ENCODE data around the gene BAG5.
"Not testable (repeated sequence)": the region's sequence is repeated elsewhere in the genome, so short reads cannot be mapped to it uniquely, and the experiment has no call there.

BAG5 gene

DNA sequence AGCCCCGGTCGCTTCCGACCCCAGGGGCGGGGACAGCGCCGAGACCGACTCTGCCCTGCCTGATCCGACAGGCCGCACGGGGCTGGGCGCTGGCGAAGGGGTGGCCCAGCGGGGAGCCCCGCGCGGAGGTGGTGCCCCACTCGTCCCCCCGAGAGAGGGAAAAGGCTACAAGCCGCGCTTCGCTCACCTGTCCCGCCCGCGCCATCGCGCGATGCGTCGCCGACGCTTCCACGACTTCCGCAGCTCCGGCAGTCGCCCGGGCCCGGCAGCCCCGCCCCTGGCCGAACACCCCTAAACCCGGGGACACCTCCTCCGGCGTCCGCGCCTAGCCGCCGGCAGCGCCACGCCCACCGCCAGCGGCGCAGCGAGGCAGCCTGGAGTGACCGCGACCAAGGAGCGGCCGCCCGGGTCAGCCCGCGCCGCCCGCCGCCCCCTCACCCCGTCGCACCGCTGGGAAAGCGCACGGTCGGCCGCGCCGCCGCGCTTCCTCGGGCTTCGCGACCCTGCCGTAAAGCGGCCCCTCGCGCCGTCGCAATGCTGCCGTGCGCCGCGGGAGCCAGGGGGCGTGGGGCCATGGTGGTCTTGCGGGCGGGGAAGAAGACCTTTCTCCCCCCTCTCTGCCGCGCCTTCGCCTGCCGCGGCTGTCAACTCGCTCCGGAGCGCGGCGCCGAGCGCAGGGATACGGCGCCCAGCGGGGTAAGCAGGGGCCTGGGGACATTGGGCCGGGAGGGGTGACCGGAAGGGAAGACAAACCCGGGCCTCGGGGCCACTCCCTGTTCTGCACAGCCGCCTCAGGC, at the start of gene BAG5, which contains the start of gene COA8:
Gene BAG5 (minus strand): TSS at position 229 of the 797 bp plus-strand sequence. CDS start 1,493 bp downstream, outside the sequence.
Gene COA8 (plus strand): TSS at position 532 of the 797 bp plus-strand sequence. CDS start 42 bp downstream, at position 574.
- in situ Hi-C loops (cut with HindIII; ENCODE audit: low sequenced_read_pairs), result no loop called here

DNA sequence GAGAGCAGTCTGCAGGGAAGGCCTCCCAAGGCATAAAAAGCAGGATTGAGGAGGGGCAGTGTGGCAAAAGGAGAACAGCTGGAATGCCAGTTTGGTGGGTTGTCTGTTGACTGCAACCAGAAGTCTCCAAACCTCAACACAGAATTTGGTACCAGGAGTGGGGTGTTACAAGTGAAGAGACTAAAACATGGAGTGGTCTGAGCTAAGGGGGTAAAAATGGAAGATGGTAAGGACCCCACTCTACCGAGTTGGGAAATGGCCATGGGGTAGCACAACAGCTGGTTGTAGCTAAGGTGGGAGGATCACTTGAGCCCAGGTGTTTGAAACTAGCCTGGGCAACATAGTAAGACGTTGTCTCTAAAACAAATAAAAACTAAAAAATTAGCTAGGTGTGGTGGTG, 48.8 kb upstream of the BAG5 start:
- in situ Hi-C loops (cut with HindIII; ENCODE audit: low sequenced_read_pairs), result no loop called here

- in situ Hi-C loops (cut with HindIII; ENCODE audit: low sequenced_read_pairs), result not testable (repeated sequence)
Observed at GRCh38 chr14:103609081-103609480, 46.6 kb upstream of the BAG5 start.

DNA sequence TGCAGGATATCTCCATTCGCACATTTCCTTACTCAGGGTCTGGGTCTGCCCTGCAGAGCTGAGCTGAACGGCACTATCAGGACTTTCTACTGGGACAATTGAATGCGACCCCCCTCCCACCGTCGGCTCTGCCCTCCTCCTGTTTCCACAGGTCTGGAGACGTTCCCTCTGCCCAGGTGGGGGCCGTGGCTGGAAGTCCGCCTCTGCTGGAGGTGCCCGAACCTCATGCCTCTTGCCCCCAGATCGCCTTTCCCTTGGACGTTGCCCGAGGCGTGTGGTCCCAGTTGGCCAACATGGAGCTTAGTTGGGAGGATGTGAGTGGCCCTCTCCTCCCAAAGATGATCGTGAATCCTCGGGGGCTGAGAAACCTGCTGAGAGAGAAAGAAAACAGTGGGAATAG, 45.4 kb upstream of the BAG5 start:
- in situ Hi-C loops (cut with HindIII; ENCODE audit: low sequenced_read_pairs), result no loop called here

DNA sequence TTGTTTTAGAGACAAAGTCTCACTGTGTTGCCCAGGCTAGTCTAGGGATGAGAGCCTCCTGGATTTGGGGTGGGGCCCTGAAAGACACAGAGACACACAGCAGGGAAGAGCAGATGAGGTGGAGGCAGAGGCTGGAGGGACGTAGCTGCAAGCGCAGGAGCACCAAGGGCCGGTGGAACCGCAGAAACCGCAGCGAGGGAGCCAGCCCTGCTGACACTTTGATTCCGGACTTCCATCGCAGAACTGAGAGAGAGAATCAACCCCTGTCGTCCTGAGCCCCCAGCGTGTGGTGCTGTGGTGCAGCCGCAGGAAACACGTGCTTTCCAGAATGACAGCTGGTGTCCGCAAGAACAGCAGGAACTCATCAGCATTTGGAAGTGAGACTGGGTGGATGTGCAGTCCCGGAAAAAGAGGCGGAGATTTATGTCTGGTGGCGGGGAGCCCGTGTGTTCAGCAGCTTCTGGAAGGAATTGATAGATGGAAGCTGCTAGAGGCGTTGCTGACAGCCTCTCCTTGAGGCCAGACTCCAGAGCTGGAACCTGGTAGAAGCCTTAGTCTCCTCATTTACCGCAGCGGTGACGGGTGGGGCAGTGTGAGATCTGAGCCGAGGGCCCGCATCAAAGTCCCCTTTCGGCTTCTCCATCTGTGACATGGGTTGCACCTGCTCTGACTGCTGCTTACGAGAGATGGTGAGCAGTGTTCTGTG, 44.7 kb upstream of the BAG5 start:
- in situ Hi-C loops (cut with HindIII; ENCODE audit: low sequenced_read_pairs), result no loop called here

- in situ Hi-C loops (cut with HindIII; ENCODE audit: low sequenced_read_pairs), result no loop called here
Observed at GRCh38 chr14:103604620-103605019, 42.2 kb upstream of the BAG5 start.

- in situ Hi-C loops (cut with HindIII; ENCODE audit: low sequenced_read_pairs), result no loop called here
Observed at GRCh38 chr14:103600503-103600902, 38.0 kb upstream of the BAG5 start.

DNA sequence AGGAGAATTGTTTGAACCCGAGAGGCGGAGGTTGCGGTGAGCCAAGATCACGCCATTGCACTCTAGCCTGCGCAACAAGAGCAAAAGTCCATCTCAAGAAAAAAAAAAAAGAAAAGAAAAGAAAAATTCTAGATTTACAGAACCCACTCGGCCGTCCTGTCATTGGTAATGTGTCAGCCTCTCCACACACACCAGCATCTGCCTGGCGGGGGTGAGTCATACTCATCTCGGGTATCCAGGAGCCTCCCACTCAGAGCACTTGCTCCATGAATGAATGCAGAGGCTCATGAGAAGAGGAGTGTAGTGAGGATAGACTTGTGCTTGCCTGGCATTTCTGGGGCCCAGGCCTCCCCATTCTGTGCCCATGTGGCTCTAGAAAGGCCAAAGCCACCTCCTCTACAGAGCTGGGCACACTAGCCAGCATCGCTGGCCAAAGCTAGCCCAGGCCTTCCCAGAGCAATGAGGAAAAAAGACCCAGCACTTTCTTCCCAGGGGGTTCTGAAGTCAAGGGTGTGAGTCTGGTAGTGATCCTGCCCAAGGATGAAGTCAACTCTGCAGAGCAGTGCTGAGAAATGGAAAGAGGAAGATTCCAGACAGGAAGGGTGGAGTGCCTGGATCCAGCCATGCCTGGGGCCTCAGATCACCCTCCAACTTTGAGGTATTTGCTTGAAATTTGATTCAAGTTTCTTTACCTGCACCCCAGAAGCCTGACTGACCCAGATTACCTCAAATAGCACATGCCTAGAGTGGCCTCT, 35.3 kb upstream of the BAG5 start:
- in situ Hi-C loops (cut with HindIII; ENCODE audit: low sequenced_read_pairs), result no loop called here

GRCh38 chr14:103594265-103594664, 31.8 kb upstream of the BAG5 start:
- in situ Hi-C loops (cut with HindIII; ENCODE audit: low sequenced_read_pairs), result no loop called here

DNA sequence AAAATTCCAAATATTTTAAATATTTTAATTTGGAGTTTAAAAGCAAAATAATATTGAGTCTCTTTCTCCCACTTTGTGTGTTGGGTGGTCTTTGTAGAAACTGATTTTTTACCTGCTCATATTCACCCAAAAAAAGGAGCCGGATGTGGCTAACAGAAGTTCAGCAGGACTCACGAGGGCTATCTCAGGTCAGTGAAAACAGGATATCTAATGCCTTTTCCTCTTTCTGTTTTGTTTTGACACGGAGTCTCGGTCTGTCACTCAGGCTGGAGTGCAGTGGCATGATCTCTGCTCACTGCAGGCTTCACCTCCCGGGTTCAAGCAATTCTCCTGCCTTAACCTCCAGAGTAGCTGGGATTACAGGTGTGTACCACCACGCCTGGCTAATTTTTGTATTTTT, 31.1 kb upstream of the BAG5 start:
- in situ Hi-C loops (cut with HindIII; ENCODE audit: low sequenced_read_pairs), result no loop called here

- in situ Hi-C loops (cut with HindIII; ENCODE audit: low sequenced_read_pairs), result no loop called here
Observed at GRCh38 chr14:103584326-103584915, 22.0 kb upstream of the BAG5 start.

DNA sequence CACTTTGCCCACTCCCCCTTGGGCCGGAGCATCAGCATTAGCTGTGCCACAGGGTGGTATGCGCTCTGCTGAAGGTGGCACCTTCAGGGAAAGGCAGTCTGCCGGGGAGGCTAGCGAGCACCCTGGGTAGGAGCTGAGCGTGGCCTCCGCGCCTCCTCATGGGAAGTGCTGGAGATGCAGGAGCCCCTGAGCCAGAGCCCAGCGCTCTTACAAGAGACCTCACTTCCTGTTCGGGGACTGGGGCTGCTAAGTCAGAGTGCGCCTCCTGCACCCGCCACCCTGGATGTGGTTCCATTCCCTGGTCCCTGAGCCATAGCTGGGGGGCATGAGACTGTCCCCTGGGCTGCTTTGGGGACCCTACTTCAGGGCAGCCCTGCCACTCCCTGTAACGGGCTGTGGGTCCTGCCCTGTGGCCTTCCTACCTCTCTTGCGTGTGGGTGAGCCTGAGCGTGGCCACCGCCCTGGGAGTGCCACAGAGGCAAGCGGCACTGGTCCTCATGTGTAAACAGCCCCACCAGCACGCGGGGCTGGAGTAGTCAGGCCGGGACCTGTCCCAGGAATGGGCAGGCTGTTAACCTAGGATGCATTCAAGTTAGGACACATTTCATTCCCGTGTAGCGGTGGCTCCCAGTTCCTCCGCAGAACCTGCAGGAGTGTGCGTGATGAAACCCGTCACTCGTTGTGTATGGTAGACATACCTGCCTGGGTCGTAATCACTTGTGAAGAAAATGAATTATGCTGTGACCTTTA, 19.7 kb upstream of the BAG5 start:
- in situ Hi-C loops (cut with HindIII; ENCODE audit: low sequenced_read_pairs), result no loop called here

- in situ Hi-C loops (cut with HindIII; ENCODE audit: low sequenced_read_pairs), result no loop called here
Observed at GRCh38 chr14:103581206-103581605, 18.7 kb upstream of the BAG5 start.

DNA sequence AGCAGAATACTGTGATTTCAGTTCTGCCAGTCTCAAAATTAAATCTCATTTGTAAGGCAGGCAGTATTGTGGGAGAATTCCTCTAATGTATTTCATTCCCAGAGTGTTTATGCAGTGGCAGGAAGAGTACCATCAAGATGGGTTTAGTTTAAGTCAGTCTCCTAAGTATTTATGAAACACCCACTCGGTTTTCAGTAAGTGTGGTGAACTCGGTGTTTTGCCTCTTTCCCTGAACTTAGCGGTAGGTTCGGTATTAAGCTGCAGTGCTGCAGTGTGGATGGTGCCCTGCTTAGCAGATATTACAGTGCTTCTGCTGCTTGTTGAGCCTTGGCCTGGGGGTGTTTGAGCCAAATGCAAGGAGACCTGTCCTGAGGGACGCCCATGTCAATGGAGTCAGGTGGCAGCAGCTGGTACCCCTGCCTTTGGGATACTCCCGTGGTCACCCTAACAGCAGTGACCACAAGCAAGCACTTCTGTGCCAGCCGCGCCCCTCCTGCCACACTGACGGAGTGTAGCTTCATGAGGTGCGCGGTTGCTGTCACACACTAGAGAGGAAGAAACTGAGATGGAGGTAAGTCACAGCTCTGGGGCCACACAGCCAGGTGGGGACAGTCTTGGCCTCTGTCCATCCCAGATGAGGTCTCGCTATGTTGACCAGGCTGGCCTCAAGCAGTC, 16.1 kb upstream of the BAG5 start:
- in situ Hi-C loops (cut with HindIII; ENCODE audit: low sequenced_read_pairs), result no loop called here

DNA sequence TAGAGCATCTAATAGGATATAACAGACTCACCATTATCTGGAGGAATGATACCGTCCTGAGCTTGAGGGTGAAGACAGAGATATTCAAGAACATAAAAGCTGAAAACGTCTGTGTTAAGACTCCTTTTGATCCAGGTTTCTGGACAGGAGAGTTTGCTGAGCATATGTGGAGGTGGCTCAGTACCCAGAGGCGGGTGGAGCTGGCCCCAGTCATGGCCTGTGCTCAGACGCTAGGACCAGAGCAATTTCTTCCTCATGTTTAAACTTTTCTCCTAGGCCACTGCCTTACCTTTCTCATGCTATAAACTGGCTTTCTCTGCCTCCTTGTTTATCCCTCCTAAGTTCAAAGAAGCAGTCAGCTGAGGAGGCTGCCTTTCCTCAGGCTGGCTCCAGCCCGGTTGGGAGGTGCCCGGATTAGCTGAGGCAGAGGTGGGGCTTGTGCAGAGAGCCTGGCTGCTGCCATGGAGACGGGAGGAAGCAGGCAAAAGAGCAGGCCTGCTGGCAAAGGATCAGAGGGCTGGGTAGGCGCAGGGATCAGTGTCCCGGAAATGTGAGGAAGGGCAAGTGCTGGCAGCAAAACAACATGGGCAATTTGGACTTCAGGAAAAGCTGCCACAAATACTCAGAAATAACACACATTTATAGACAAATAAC, 14.0 kb upstream of the BAG5 start:
- in situ Hi-C loops (cut with HindIII; ENCODE audit: low sequenced_read_pairs), result no loop called here

GRCh38 chr14:103574707-103575285, 12.3 kb upstream of the BAG5 start:
- in situ Hi-C loops (cut with HindIII; ENCODE audit: low sequenced_read_pairs), result no loop called here

- in situ Hi-C loops (cut with HindIII; ENCODE audit: low sequenced_read_pairs), result no loop called here
Observed at GRCh38 chr14:103574104-103574503, 11.6 kb upstream of the BAG5 start.

DNA sequence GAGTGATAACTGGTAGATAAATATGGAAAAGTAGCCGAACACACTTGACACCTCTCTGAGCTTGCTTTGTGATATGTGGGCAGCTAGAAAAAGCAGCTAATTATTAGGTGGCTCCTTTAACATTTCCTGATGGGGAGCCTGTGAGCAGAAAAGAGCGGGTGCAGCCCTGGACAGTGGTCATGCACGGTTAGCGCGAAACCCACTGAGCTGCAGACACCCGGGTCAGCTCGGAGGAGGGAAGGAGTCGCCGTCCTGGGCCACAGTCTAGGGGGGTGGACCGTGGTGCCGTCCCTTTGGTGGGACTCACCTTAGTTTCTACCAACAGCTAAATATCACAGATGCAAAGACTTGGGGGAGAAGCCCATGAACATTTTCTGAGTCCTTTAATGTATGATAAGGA, 7.0 kb upstream of the BAG5 start:
- in situ Hi-C loops (cut with HindIII; ENCODE audit: low sequenced_read_pairs), result no loop called here

DNA sequence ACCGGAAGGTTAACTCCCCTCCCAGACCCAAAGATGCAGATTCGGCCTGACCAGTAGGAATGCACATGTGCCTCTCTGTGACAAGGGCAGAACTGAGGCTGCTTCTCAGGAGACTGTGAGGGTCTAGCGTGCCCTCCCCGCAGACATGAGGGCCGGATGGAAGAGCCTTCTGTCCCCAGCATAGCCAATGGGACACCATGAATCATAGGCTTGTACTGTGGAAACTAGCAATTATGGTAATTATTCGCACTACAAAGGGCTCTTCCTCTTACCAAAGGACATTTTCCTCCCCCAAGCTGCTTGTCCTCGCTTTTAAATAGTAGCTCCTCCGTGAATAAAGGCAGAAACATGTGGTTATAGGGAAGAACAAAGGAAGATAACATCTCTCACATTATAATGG, 6.5 kb upstream of the BAG5 start:
- in situ Hi-C loops (cut with HindIII; ENCODE audit: low sequenced_read_pairs), result no loop called here
